ENCODE measurements around the gene HES6. TPM values are rescaled to one million over a fixed set of nuclear protein-coding genes. Genes with fewer than 3 reads are reported as not detected.
"Not testable (repeated sequence)": the region's sequence is repeated elsewhere in the genome, so short reads cannot be mapped to it uniquely, and the experiment has no call there.

HES6 gene
- total and polyA plus RNA-seq, 3 donors from 2014 or later = 21.3 to 40.3 (median 22.0) TPM

DNA sequence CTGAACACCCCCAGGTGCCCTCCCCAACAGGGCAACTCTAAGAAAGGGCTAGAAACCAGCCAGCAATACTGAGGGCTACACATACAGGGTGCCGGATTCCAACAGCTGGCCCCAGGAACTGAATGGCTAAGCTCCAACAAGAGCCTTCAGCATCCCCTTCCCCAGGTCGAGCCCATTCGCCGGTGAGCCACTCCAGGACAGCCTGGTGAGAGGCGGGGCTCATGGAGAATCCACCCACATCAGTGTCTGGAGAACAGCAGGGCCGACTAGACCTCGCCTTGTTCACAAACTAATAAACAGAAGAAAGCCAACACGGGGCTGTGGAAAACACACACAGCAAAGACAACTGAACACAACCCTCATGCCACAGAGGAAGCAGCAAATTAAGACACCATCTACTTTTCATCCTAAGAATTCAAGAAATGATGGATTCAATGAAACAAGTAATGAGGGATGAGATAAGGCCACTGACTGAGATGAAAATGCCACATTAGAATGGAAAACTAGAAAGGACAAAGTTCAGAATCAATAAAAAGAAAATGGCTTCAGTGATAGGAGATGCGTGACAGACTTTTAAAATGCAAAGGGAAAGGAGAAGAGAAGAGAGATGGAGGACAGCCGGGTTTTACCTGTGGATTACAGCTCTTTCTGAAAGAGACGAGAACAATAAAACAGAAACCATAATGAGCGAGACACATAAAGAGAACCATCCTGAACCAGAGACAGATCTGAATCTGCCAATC, 40.4 kb upstream of the HES6 start:
- TF ChIP-seq, protein P1, sequence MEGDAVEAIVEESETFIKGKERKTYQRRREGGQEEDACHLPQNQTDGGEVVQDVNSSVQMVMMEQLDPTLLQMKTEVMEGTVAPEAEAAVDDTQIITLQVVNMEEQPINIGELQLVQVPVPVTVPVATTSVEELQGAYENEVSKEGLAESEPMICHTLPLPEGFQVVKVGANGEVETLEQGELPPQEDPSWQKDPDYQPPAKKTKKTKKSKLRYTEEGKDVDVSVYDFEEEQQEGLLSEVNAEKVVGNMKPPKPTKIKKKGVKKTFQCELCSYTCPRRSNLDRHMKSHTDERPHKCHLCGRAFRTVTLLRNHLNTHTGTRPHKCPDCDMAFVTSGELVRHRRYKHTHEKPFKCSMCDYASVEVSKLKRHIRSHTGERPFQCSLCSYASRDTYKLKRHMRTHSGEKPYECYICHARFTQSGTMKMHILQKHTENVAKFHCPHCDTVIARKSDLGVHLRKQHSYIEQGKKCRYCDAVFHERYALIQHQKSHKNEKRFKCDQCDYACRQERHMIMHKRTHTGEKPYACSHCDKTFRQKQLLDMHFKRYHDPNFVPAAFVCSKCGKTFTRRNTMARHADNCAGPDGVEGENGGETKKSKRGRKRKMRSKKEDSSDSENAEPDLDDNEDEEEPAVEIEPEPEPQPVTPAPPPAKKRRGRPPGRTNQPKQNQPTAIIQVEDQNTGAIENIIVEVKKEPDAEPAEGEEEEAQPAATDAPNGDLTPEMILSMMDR (IDR thresholded peaks at IDR 0.05) = no peak
- TF ChIP-seq POLR2A (IDR thresholded peaks at IDR 0.05) = no peak
- H3K4me3 ChIP-seq = no peak overlapping the region
- DNase-seq = no peak
- 85 to 92% methylated on average over 12 of the region's 12 CpGs for WGBS, 2 donors
- intact Hi-C loops (cut with DNase I; ENCODE audit: low total_unique reads) = no loop called here
- no peak overlapping the region for H3K27ac ChIP-seq
- H3K36me3 ChIP-seq (ENCODE audit: low read depth, missing control alignments) = no peaks in the 10 kb centered on the region
- peaks cover 36% of the 10 kb centered on the region for H3K4me1 ChIP-seq
- no peaks in the 10 kb centered on the region for H3K9me3 ChIP-seq
- no peaks in the 10 kb centered on the region for H3K27me3 ChIP-seq

DNA sequence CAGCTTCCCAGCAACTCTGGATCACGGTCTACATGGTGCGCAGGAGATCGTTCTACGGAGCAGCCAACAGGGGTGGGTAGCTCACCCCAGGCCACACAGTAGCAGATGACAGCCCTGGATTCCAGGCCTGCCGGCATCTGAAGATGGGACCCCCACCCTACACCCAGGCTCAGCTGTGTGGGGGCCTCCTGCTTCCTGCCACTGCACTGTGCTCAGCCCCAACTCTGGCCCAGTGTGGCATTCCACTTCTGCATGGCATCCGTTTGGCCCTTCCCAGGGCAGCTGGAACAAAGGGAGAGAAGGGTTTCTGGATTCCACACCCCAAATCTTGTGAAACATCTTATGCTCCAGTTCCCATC, 39.5 kb upstream of the HES6 start:
- DNase-seq = no peak
- Histone ChIP-seq H3K27me3 (no peaks in the 10 kb centered on the region), H3K9me3 (no peaks in the 10 kb centered on the region), H3K27ac (no peak overlapping the region), H3K4me1 (peaks cover 26% of the 10 kb centered on the region), H3K36me3 (ENCODE audit: low read depth, missing control alignments) (no peaks in the 10 kb centered on the region), H3K4me3 (no peak overlapping the region)
- 79 to 95% methylated on average over 2 to 6 of the region's 6 CpGs for WGBS, 2 donors
- no peak for TF ChIP-seq POLR2A (IDR thresholded peaks at IDR 0.05)
- intact Hi-C loops (cut with DNase I; ENCODE audit: low total_unique reads) = no loop called here

GRCh38 chr2:238278626-238279323, 38.9 kb upstream of the HES6 start:
- H3K4me3 ChIP-seq = no peak overlapping the region
- no peaks in the 10 kb centered on the region for H3K9me3 ChIP-seq
- intact Hi-C loops (cut with DNase I; ENCODE audit: low total_unique reads) = no loop called here
- H3K4me1 ChIP-seq = peaks cover 21% of the 10 kb centered on the region
- DNase-seq = no peak
- H3K27ac ChIP-seq = no peak overlapping the region
- no peaks in the 10 kb centered on the region for H3K36me3 ChIP-seq (ENCODE audit: low read depth, missing control alignments)
- TF ChIP-seq, protein P1 (IDR thresholded peaks at IDR 0.05) = no peak
- TF ChIP-seq POLR2A (IDR thresholded peaks at IDR 0.05) = no peak
- 60 to 74% methylated on average over 7 to 9 of the region's 9 CpGs for WGBS, 2 donors
- H3K27me3 ChIP-seq = no peaks in the 10 kb centered on the region

DNA sequence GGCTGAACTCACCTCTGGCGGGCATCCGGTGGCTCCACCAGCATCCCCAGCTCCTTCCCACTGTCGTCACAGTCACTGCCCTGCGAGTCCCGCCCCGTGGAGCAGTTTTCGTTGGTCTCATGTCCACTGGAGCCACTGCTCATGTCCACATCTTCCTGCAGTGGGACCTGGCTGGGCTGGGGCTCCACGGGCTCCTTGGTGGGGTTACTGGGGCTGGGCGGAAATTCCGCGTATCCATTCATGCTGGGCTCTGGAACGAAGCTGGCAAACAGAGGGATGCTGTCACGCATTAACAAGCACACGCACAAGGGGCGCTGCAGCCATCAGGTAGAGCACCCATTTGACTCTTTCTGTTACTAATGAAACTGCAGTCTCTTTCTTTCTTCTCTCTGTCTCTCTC, 37.9 kb upstream of the HES6 start:
- WGBS, 2 donors = 85 to 91% methylated on average over 15 of the region's 15 CpGs
- no peak for DNase-seq
- Histone ChIP-seq H3K9me3 (no peaks in the 10 kb centered on the region), H3K4me1 (peaks cover 12% of the 10 kb centered on the region), H3K36me3 (ENCODE audit: low read depth, missing control alignments) (no peaks in the 10 kb centered on the region), H3K27me3 (no peaks in the 10 kb centered on the region), H3K4me3 (no peak overlapping the region), H3K27ac (no peak overlapping the region)
- TF ChIP-seq, protein P1 (IDR thresholded peaks at IDR 0.05) = no peak
- no peak for TF ChIP-seq POLR2A (IDR thresholded peaks at IDR 0.05)
- intact Hi-C loops (cut with DNase I; ENCODE audit: low total_unique reads) = no loop called here

DNA sequence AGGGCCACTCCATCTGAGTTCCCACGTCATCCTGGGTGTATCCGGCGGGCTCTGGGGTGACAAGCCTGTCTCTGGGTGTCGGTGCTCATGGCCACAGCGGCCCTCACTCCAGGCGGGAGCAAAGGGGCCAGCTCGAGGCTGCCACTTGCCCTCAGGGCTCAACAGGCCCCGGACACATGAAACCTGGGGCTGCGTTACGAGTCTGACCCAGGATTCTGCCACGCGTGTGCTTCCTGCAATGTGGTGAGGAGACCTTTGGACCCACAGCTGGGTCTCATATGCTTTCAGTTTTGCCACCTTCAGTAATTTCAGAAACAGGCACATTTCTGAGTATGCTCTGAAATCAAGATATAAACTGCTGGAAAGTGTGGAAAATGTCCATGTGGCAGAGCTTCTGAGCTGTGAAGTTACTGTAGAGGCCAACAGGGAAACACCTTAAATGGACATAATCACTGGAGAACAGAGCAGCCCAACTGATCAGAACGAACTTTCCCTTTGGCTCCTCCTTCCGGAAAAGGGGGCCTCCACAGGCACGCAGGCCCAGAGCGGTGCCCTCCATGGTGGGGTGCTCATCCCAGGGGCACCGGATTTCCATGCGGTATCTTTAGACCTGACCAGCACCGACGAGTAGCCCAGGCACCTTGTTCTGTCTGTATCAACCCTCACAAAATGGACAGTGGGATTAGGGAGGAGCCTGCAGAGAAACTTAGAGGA, 34.5 kb upstream of the HES6 start:
- H3K27me3 ChIP-seq = no peaks in the 10 kb centered on the region
- H3K27ac ChIP-seq = no peak overlapping the region
- DNase-seq = no peak
- no peaks in the 10 kb centered on the region for H3K36me3 ChIP-seq (ENCODE audit: low read depth, missing control alignments)
- intact Hi-C loops (cut with DNase I; ENCODE audit: low total_unique reads) = no loop called here
- peaks cover 11% of the 10 kb centered on the region for H3K4me1 ChIP-seq
- no peak overlapping the region for H3K4me3 ChIP-seq
- TF ChIP-seq, protein P1 (IDR thresholded peaks at IDR 0.05) = no peak
- no peak for TF ChIP-seq POLR2A (IDR thresholded peaks at IDR 0.05)
- 87 to 94% methylated on average over 16 to 20 of the region's 20 CpGs for WGBS, 2 donors
- H3K9me3 ChIP-seq = no peaks in the 10 kb centered on the region

DNA sequence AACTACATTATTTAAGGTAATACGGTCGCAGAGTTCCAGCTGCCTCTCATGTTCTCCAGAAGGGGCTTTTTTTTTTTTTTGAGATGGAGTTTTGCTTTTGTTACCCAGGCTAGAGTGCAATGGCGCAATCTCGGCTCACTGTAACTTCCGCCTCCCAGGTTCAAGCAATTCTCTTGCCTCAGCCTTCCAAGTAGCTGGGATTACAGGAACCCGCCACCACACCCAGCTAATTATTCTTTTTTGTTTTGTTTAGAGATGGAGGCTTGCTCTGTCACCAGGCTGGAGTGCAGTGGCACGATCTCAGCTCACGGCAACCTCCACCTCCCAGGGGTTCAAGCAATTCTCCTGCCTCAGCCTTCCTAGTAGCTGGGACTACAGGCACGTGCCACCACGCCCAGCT, 33.6 kb upstream of the HES6 start:
- intact Hi-C loops (cut with DNase I; ENCODE audit: low total_unique reads); H3K4me1 ChIP-seq; DNase-seq; H3K4me3 ChIP-seq; H3K27ac ChIP-seq; H3K9me3 ChIP-seq; H3K27me3 ChIP-seq; H3K36me3 ChIP-seq (ENCODE audit: low read depth, missing control alignments): not testable (repeated sequence)
- WGBS, 2 donors = 93 to 96% methylated on average over 10 of the region's 10 CpGs

Data from testis (tissue), 3 donors.